GM04503 (cell line): ENCODE measurements around the gene POLR2H.
A peak's percentile ranks its signal among the peaks of the same experiment; 100 is the strongest.

ENCODE experiments used
- DNase-seq: peaks from one replicate; pipeline ENCODE4 v3.0.0-alpha.2; 2012; ENCODE audit warnings: low read depth

POLR2H gene

DNA sequence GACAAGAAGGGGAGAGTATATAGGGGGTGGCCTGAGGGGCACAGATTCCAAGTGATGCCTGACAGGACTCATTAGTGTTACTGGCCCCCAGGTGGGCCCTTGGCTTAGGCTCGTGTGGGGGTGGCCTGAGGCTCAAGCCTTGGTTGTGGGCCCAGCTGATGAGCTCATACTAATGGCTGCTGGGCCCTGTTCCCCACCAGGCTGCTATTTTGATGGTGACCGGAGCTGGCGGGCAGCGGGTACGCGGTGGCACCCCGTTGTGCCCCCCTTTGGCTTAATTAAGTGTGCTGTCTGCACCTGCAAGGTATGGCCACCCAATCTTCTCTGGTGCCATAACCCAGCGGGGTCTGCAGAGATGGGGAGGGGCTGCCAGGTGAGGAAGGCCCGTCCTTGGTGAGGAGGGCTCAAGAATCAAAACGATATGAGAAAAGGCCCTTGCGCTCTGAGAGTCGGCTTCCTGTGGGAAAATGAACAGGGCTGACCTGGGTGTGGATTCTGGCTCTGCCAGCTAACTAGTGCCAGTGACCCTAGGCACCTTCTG, 25.7 kb downstream of the POLR2H start:
- DNase-seq, result no peak

DNA sequence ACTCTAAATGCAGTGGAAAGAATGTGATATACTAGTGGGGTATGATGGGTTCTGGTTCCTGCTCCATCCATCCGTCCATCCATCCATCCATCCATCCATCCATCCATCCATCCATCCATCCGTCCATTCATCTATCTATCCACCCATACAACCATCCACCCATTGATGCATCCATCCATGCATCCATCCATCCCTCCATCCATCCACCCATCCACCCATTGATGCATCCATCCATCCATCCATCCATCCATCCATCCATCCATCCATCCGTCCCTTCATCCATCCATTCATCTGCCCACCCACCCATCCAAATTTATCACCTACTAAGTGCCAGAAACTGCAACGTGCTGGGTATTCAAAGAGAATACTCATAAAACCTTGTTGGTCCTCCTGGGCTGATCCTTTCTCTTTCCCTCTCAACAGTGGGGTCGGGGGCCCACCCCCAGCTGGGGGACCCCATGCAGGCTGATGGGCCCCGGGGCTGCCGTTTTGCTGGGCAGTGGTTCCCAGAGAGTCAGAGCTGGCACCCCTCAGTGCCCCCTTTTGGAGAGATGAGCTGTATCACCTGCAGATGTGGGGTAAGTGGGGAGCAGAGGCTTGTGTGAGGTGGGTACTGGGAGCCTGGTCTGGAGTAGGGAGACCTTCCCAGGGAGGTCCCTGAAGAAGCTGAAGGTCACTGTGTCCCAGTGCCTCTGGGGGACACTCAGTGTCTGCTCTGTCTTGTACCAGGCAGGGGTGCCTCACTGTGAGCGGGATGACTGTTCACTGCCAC, 26.8 kb downstream of the POLR2H start:
- no peak for DNase-seq

DNA sequence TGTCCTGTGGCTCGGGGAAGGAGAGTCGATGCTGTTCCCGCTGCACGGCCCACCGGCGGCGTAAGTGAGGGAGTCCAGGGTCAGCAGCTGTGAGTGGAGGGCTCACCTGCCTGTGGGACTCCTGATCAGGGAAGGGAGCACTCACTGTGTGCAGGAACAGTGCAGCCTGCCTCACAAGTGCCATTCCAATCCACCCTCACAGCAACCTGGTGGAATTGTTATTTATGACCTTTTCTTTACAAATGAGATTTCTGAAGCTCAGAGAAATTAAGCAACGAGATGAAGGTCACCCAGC, 27.4 kb downstream of the POLR2H start:
- no peak for DNase-seq

DNA sequence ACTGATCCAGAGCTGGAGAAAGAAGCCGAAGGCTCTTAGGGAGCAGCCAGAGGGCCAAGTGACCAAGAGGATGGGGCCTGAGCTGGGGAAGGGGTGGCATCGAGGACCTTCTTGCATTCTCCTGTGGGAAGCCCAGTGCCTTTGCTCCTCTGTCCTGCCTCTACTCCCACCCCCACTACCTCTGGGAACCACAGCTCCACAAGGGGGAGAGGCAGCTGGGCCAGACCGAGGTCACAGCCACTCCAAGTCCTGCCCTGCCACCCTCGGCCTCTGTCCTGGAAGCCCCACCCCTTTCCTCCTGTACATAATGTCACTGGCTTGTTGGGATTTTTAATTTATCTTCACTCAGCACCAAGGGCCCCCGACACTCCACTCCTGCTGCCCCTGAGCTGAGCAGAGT, 27.9 kb downstream of the POLR2H start:
- no peak for DNase-seq

DNA sequence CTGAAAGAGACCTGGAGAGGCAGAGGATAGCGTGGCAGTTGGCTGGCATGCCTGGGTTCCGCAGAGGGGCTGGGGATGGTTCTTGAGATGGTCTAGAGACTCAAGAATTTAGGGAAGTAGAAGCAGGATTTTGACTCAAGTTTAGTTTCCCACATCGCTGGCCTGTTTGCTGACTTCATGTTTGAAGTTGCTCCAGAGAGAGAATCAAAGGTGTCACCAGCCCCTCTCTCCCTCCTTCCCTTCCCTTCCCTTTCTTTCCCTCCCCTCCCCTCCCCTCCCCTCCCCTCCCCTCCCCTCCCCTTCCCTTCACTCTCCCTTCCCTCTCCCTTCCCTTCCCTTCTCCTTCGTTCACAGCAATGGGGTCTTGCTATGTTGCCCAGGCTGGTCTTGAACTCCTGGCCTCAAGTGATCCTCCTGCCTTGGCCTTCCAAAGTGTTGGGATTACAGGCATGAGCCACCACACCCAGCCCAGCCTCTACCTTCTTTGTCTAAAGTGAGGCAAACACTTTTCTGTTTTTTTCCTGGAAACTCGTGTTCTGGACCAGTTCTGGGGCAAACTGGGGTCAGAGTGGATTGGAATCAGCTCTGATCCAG, 28.5 kb downstream of the POLR2H start:
- DNase-seq, result no peak

DNA sequence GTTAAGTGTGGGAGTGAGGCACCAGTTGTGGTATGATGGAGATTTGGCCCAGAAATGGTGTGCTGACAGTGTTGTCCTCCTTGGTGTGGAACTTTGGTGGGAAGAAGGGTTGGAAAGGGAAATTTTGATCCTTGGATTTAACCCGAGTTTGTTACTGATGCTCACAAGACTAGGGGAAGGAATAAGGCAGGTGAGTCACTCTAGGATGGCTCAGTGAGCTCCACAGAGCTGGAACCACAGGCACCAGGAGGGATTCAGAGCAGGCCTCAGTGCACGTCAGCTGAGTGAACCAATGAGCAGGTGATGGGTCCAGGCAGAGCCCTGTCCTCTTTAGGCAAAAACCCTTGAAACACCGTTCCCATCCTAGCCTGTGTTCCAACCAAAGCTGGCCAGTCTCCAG, 29.8 kb downstream of the POLR2H start:
- no peak for DNase-seq

DNA sequence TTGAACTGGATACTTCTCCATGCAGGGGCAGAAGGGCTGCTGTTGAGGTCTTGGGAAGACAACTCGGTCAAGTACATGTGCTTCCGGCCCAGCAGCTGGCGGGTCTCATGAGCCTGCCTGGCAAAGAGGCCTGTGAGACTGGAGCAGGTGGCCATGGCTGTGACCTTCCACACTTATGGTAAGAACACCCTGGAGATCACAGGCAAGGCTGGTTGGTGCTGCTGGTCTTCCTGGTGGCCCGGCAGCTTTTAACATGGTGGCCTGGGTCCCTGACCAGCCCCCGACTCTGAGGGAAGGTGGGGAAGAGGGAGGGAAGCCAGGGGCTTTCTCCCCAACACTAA, 33.8 kb downstream of the POLR2H start:
- no peak for DNase-seq

DNA sequence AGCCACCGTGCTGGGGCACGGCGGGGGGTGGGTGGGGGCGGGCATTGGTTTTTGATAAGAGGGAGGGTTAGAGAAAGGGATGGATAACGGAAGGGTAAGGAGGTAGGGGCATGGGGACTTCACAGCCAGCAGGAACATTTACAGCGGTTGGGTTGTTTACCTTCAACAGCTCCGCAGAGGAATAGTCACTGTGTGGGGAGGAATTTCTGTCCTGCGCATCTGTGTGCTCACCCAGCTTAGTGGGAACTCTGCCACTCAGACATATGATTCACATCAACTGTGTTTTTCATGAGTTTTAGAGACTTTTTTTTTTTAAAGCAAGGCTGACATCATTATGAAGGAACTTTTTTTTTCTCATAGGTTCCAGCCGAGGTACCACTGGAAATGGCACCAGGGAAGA, 37.9 kb downstream of the POLR2H start:
- peak; percentile 78 for DNase-seq

DNA sequence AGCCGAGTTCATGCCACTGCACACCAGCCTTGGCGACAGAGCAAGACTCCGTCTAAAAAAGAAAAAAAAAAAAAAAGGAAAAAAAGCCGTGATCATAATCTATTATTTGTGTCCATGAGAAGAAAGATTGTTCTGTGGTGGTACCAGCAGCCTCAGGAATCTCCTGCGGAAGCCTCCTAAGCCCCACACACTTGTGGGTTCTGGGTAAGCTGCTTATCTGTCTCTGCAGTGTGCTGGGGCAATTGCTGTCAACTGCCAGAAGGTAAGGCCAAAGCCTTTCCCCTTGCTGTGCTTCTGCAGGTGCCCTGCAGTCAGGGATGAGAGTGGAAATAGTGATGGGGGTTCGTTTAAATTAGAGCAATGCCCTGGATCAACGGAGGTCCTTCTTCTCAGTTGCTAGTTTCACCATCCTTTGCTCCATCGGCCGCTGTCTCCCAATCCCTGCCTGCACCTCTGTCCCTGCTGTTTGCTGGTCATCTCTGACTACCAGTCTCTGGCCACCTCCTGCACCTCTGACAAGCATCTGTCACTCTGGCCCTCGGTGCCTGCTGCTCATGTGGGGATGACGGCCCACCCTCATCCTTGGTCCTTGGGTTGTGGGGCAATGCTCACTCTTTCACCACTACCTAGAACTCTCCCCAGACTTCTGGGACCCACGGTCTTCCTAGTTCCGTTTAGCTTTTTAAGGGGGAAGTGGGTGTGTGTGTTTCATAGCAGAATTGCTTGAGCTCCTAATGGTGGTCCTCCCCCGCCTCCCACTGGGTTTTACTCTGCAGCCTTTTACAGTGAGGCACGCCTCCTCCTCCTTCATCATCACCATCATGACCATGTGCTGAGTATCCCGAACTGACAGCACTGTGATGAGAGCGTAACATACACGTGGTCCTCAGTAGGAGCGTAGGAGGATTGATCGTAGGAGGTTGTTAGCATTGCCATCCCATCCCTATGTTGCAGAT, 43.8 kb downstream of the POLR2H start:
- no peak for DNase-seq

DNA sequence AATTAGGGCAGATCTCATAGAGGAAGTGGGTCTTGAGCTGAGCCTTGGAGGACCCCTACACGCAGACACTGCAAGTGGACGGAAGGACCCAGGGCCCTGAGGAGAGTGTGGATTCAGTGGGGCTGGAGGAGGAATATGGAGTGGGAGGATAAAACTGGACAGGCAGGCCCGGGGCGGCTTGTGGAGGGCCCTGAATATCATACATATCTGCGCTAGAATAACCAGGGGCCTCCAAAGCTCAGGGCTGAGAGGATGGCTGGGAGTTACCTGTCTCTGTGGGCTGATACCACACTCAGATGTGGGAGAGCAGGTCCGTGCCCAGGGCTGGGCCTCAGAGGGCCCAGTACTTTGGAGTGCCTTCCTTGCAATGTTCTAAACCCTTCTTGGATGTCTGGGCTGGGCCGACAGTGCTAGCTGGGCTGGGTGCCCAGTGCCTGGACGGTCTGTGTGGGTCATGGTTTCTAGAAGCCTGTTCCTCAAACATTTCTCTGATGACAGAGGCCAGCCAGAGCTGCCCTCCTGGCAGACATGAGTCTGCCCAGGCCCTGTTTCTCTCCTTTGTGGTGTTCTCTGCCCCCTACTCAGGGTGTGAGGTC, 47.9 kb downstream of the POLR2H start:
- no peak for DNase-seq

DNA sequence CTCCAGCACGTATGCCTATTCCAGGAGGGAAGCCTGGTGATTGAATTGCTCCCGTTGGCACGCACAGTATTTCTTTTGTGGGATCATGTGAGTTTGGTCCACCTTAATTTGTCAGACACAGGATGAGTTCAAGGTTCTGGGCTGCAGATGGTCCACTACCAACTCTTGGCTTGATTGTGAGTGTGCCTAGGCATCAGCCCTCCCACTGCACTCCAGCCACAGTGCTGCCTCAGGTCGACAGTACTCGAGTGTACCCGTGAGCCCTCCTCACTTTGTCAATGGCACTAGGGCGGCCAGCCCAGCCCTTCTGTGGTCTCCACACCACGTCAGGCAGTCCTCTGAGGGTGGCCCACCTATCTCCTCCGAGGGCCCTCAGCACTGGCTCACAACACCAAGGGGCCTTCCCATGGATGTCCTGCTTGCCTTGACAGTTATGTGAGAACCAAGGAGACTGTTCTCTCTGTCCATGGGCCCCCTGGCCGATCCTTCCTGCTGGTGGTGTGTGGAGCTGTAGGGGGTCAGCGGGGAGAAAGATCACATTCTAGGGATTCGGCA, 48.5 kb downstream of the POLR2H start:
- no peak for DNase-seq

DNA sequence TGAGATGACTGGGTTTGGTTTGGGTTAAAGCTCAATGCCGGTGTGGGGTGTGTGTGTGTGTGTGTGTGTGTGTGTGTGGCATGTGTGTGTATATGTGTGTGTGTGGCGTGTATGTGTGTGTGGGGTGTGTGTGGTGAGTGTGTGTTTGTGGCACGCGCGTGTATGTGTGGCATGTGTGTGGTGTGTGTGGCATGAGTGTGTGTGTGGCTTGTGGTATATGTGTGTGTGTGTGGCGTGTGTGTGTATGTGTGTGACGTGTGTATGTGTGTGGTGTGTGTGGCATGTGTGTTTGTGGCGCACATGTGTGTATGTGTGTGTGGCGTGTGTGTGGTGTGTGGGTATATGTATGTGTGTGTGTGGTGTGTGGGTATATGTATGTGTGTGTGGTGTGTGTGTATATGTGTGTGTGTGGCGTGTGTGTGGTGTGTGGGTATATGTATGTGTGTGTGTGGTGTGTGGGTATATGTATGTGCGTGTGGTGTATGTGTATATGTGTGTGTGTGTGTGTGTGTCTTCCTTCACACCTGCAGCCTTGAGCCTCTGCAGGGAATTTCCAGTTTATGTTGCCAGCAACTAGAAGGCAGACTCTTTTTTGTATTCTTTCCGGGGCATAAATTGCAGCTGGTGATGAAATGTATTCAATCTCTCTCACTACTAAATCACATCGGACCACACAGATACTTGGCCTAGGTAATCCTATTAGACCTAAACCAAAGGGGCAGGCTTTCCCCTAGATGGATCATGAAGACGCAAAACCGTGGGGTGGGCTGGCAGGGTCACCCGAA, 53.1 kb downstream of the POLR2H start:
- DNase-seq, result no peak

DNA sequence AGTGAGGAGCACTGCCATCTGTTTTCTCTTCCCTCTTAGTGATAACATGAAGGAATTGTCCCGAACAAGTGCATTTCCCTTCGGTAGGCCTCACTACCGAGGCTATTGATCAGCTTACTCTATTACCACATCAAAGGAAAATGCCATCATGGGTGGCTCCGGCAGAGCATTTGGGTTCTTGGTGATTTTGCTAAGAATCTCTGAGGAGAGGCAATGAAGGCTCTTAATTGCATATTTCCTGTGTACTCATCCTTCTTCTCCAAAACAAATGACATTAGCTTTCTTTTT, 53.6 kb downstream of the POLR2H start:
- no peak for DNase-seq

DNA sequence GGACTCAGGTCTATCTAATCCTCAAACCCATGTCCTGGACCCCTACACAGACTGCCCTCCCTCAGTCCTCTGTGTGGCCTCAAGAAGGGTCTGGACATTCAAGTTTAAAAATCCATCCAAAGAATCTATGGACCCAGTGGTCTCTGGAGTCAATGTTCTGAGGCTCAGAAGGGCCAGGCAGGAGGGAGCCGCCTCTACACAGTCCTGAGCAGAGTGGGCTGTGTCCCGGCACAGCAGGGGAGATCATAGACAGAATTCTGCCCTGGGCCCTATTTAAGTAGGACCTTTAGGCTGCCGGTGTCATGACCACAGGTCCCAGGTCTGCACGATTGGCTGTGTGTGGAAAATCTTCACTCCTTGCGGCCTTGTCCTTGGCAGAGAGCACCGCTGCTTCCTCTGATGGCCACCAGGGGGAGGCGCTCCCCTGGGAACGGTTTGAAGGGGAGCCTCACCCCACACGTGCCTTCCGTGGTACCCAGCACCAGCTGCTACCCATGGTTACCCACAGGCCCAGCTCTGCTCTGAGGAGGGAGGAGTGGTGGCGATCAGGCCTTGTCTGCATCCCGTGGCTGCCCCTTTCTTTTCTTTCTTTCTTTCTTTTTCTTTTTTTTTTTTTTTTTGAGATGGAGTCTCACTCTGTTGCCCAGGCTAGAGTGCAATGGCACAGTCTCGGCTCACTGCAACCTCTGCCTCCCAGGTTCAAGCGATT, 56.3 kb downstream of the POLR2H start:
- no peak for DNase-seq
